OCI-LY7 (cell line): ENCODE results near the gene CALHM6.

Source experiments
- CTCF ChIP-seq: fragments of 200-600 bp; sonication (generic); conservative IDR thresholded peaks from 2 replicates; pipeline ENCODE4 v1.5.1; 2014; ENCODE audit warnings: mild to moderate bottlenecking, antibody characterized with exemption, low read length, moderate library complexity, mixed read lengths
- EZH2phosphoT487 ChIP-seq: fragments of 200-600 bp; sonication (generic); IDR thresholded peaks from 2 replicates; pipeline ENCODE4 v1.6.1; 2018; ENCODE audit warnings: low read depth, borderline replicate concordance, mild to moderate bottlenecking, mixed run types, antibody characterized with exemption, low read length, moderate library complexity, mixed read lengths

GRCh38 chr6:116468293-116468692 is 7.1 kb downstream of the CALHM6 start:
- TF ChIP-seq CTCF (no peak), EZH2phosphoT487 (no peak)
